ENCODE measurements around the gene TMX3. TPM values are rescaled to one million over a fixed set of nuclear protein-coding genes. Genes with fewer than 3 reads are reported as not detected.

TMX3 gene
- total and polyA plus RNA-seq, 2 donors (not counting 3 experiments of a cell fraction or from before 2014, with no cell fraction given): 20.0 to 65.5 TPM

DNA sequence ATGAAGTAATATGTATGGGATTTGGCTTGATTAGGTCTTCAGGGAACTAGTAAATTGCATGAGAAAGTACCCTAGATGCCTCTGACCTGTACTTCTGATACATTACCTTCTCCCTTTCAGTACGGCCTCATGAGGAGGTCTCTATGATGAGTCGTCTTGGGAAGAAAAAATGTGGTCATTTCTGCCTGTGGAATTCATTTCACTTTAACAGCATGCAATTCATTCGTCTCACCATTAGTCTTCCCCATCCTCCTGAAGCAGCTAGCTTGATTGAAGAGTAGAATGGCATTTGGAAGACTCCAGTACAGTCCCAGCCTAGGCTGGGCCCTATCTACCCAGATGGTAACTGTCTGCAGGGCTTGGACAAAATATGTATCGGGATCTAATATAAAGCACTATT lies 52.2 kb downstream of the TMX3 start:
- ChIA-PET CTCF (interaction anchor here (1.2 kb wide), 1 partner anchor 12 kb away, joined by 3 read pairs; no protein-coding TSS in a partner anchor), POLR2A (no interaction called here)
- H3K79me2 ChIP-seq (ENCODE audit: control insufficient read depth, insufficient read depth, low read length): no peaks in the 10 kb centered on the region
- no peaks in the 10 kb centered on the region for H3K9me3 ChIP-seq (replicated peaks; ENCODE audit: control insufficient read depth, insufficient read depth, low read length)
- H3K4me3 ChIP-seq (replicated peaks in 1 of 3; ENCODE audit: insufficient read depth in 1 of 3, low read depth in 1 of 3, low read length in 3 of 3): no peak overlapping the region
- dilution Hi-C loops (cut with MboI; ENCODE audit: extremely low pct_ligation_motif_present, low sequenced_read_pairs): no loop called here
- H2AFZ ChIP-seq (ENCODE audit: low read depth, low read length): no peak overlapping the region
- no peaks in the 10 kb centered on the region for H3K27me3 ChIP-seq (ENCODE audit: control insufficient read depth in 2 of 2, insufficient read depth in 2 of 2, low read length in 2 of 2)
- H3K36me3 ChIP-seq (ENCODE audit: control insufficient read depth in 2 of 2, extremely low read depth in 1 of 2, insufficient read depth in 2 of 2, low read length in 2 of 2): no peaks in the 10 kb centered on the region
- no peaks in the 10 kb centered on the region for H3K4me1 ChIP-seq (ENCODE audit: control insufficient read depth, extremely low read depth, insufficient read depth, low read length)
- intact Hi-C loops (cut with micrococcal nuclease): no loop called here
- no peaks in the 10 kb centered on the region for H4K20me1 ChIP-seq (replicated peaks; ENCODE audit: control insufficient read depth, extremely low read depth, insufficient read depth, low read length)
- no TSS peak for BruUV-seq (replicated peaks)
- FAIRE-seq (no peak), DNase-seq (ENCODE audit: low read depth, low spot score) (no peak)
- TF ChIP-seq, protein P1, sequence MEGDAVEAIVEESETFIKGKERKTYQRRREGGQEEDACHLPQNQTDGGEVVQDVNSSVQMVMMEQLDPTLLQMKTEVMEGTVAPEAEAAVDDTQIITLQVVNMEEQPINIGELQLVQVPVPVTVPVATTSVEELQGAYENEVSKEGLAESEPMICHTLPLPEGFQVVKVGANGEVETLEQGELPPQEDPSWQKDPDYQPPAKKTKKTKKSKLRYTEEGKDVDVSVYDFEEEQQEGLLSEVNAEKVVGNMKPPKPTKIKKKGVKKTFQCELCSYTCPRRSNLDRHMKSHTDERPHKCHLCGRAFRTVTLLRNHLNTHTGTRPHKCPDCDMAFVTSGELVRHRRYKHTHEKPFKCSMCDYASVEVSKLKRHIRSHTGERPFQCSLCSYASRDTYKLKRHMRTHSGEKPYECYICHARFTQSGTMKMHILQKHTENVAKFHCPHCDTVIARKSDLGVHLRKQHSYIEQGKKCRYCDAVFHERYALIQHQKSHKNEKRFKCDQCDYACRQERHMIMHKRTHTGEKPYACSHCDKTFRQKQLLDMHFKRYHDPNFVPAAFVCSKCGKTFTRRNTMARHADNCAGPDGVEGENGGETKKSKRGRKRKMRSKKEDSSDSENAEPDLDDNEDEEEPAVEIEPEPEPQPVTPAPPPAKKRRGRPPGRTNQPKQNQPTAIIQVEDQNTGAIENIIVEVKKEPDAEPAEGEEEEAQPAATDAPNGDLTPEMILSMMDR (IDR thresholded peaks at IDR 0.05; ENCODE audit: extremely low read depth in 1 of 2, insufficient read depth in 1 of 2, low read depth in 1 of 2, low read length in 2 of 2): peak in 1 of 2 donors; percentile 5
- no peak for TF ChIP-seq MYC (IDR thresholded peaks at IDR 0.05; ENCODE audit: low read depth, low read length)
- H3K4me2 ChIP-seq (ENCODE audit: insufficient read depth, low read length): no peak overlapping the region
- H3K27ac ChIP-seq (ENCODE audit: insufficient read depth, low read depth, low read length): no peak overlapping the region
- no peaks in the 10 kb centered on the region for H3K9me1 ChIP-seq (replicated peaks; ENCODE audit: control insufficient read depth, extremely low read depth, insufficient read depth, low read length)
- no peak overlapping the region for H3K9ac ChIP-seq (replicated peaks; ENCODE audit: extremely low read depth, insufficient read depth, low read length)

DNA sequence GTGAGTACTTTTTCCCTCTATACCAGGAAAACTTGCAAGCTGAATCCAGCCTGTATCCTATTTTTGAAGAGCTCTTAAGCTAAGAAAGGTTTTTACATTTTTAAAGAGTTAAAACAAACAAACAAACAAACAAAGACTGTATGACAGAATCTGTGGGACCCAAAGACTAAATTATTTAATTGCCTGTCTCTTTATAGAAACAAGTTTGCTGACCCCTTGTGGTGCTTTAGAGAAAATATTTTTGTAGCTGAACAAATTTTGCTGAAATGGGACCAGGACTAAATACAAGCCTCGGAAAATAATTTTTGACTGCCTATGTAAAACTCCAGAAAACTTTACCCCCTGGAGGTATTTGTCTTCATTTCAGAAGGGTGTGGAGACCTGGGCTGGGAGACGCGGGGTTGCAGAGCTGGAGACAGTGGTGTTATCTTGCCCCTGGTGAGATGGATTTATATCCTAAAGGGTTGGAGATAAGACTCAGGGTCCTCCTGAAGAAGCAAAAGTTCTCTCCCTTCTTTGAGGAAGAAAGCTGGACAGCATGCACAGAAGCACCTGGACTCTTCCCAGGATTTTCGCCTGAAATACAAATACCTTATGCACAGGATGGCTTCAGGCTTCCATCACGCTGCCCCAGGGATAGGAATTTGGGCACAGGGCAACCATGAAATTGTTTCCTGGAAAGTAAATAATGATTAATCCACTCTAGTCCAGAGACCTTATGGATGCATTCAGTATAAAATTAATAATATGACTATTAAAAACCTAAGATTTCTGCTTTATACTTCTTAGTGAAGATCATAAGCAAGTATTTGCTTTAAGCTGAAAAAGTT lies 54.3 kb downstream of the TMX3 start:
- Histone ChIP-seq H3K4me1 (ENCODE audit: control insufficient read depth, extremely low read depth, insufficient read depth, low read length) (no peaks in the 10 kb centered on the region), H4K20me1 (replicated peaks; ENCODE audit: control insufficient read depth, extremely low read depth, insufficient read depth, low read length) (no peaks in the 10 kb centered on the region), H3K27ac (ENCODE audit: insufficient read depth, low read depth, low read length) (no peak overlapping the region), H2AFZ (ENCODE audit: low read depth, low read length) (no peak overlapping the region), H3K27me3 (ENCODE audit: control insufficient read depth in 2 of 2, insufficient read depth in 2 of 2, low read length in 2 of 2) (peaks cover 0 to 1% of the 10 kb centered on the region in 2 experiments), H3K4me2 (ENCODE audit: insufficient read depth, low read length) (no peak overlapping the region), H3K9me3 (replicated peaks; ENCODE audit: control insufficient read depth, insufficient read depth, low read length) (no peaks in the 10 kb centered on the region), H3K4me3 (replicated peaks in 1 of 3; ENCODE audit: insufficient read depth in 1 of 3, low read depth in 1 of 3, low read length in 3 of 3) (no peak overlapping the region), H3K79me2 (ENCODE audit: control insufficient read depth, insufficient read depth, low read length) (no peaks in the 10 kb centered on the region), H3K9ac (replicated peaks; ENCODE audit: extremely low read depth, insufficient read depth, low read length) (no peak overlapping the region), H3K9me1 (replicated peaks; ENCODE audit: control insufficient read depth, extremely low read depth, insufficient read depth, low read length) (no peaks in the 10 kb centered on the region), H3K36me3 (ENCODE audit: control insufficient read depth in 2 of 2, extremely low read depth in 1 of 2, insufficient read depth in 2 of 2, low read length in 2 of 2) (no peaks in the 10 kb centered on the region)
- intact Hi-C loops (cut with micrococcal nuclease): loop anchor here (1.0 kb wide), 2 partner anchors 1144 to 1443 kb away; partner anchors contain the start of gene DSEL
- TF ChIP-seq, protein P1 (IDR thresholded peaks at IDR 0.05; ENCODE audit: extremely low read depth in 1 of 2, insufficient read depth in 1 of 2, low read depth in 1 of 2, low read length in 2 of 2): peak; percentile 24 to 32
- TF ChIP-seq POLR2A (IDR thresholded peaks at IDR 0.05; ENCODE audit: low read depth, low read length): no peak
- TF ChIP-seq GATA2 (IDR thresholded peaks at IDR 0.05; ENCODE audit: insufficient read depth, insufficient read length, low read depth, low read length): no peak
- no peak for TF ChIP-seq EZH2 (IDR thresholded peaks at IDR 0.05; ENCODE audit: borderline replicate concordance, low read depth, low read length, severe bottlenecking)
- no TSS peak for BruUV-seq (replicated peaks)
- dilution Hi-C loops (cut with MboI; ENCODE audit: extremely low pct_ligation_motif_present, low sequenced_read_pairs): no loop called here
- ChIA-PET CTCF (interaction anchor here (0.6 to 4.1 kb wide), 29 partner anchors 8 to 1558 kb away, joined by 3 to 66 read pairs (median 4); partner anchors contain the start of gene DSEL), POLR2A (no interaction called here)
- DNase-seq (ENCODE audit: low read depth, low spot score): peak; percentile 42
- peak; percentile 79 for FAIRE-seq

All from endothelial cell of umbilical vein (primary cell).